Nephron progenitor cell (in vitro differentiated cells): Measurements from ENCODE around the gene LENEP.

Source experiments
- DNase-seq: peaks from one replicate; pipeline ENCODE4 v3.0.0; 2021
- H3K27ac Mint-ChIP-seq: 2 replicates; pipeline ENCODE4 v1.8.0; 2021; ENCODE audit warnings: mild to moderate bottlenecking, moderate library complexity, mixed read lengths
- H3K27me3 Mint-ChIP-seq: 2 replicates; pipeline ENCODE4 v1.8.0; 2021; ENCODE audit warnings: mild to moderate bottlenecking, low read depth, mixed read lengths; ENCODE audit not compliant: poor library complexity
- H3K36me3 Mint-ChIP-seq: 2 replicates; pipeline ENCODE4 v1.8.0; 2021; ENCODE audit warnings: low read depth, mixed read lengths
- H3K4me1 Mint-ChIP-seq: 2 replicates; pipeline ENCODE4 v1.8.0; 2021; ENCODE audit warnings: mixed read lengths
- H3K4me3 Mint-ChIP-seq: 2 replicates; pipeline ENCODE4 v1.8.0; 2021; ENCODE audit warnings: mild to moderate bottlenecking, moderate library complexity, mixed read lengths
- H3K9me3 Mint-ChIP-seq: 2 replicates; pipeline ENCODE4 v1.8.0; 2021; ENCODE audit warnings: mild to moderate bottlenecking, moderate library complexity, mixed read lengths
- CTCF ChIP-seq: fragments of 200-600 bp; sonication (generic); IDR thresholded peaks from 2 replicates; pipeline ENCODE4 v1.5.0; 2021; ENCODE audit warnings: antibody characterized with exemption

LENEP gene

GRCh38 chr1:154945962-154946850 lies 47.2 kb upstream of the LENEP start:
- peaks cover 26% of the 10 kb centered on the region for H3K4me1 Mint-ChIP-seq
- H3K27ac Mint-ChIP-seq = no peak overlapping the region
- H3K36me3 Mint-ChIP-seq = peaks cover 15% of the 10 kb centered on the region
- no peaks in the 10 kb centered on the region for H3K9me3 Mint-ChIP-seq
- TF ChIP-seq CTCF = no peak
- H3K4me3 Mint-ChIP-seq = no peak overlapping the region
- DNase-seq = no peak
- H3K27me3 Mint-ChIP-seq = no peaks in the 10 kb centered on the region

DNA sequence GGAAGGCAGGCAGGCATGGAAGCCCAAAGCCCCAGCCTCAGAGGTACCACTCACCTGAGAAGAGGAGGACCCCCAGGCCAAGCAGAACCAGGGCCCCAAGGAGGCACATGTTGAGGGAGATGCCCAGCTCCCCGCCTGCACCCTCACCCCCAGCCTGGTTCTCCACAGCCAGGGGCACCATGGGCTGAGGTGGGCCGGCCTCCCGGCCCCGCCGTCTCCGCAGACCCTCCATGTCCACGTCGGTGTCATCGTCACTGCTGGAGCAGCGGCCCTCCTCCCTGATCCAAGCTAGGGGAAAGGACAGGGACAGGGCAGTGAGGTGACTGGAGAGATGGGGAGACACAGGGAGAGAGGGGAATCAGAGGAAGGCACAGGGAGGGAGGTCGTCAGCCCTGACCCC lies 45.3 kb upstream of the LENEP start:
- H3K9me3 Mint-ChIP-seq = no peaks in the 10 kb centered on the region
- no peaks in the 10 kb centered on the region for H3K27me3 Mint-ChIP-seq
- no peak for DNase-seq
- peaks cover 15% of the 10 kb centered on the region for H3K36me3 Mint-ChIP-seq
- H3K4me3 Mint-ChIP-seq = no peak overlapping the region
- H3K4me1 Mint-ChIP-seq = peaks cover 32% of the 10 kb centered on the region
- H3K27ac Mint-ChIP-seq = no peak overlapping the region
- no peak for TF ChIP-seq CTCF

GRCh38 chr1:154951901-154952657 lies 41.3 kb upstream of the LENEP start:
- H3K4me1 Mint-ChIP-seq = peaks cover 54% of the 10 kb centered on the region
- no peaks in the 10 kb centered on the region for H3K9me3 Mint-ChIP-seq
- no peaks in the 10 kb centered on the region for H3K27me3 Mint-ChIP-seq
- peak overlapping the region; percentile 66 for H3K27ac Mint-ChIP-seq
- peak overlapping the region; percentile 50 for H3K4me3 Mint-ChIP-seq
- DNase-seq = peak; percentile 32
- no peak for TF ChIP-seq CTCF
- peaks cover 10% of the 10 kb centered on the region for H3K36me3 Mint-ChIP-seq

GRCh38 chr1:154952664-154953063 lies 40.7 kb upstream of the LENEP start:
- peak overlapping the region; percentile 66 for H3K27ac Mint-ChIP-seq

DNA sequence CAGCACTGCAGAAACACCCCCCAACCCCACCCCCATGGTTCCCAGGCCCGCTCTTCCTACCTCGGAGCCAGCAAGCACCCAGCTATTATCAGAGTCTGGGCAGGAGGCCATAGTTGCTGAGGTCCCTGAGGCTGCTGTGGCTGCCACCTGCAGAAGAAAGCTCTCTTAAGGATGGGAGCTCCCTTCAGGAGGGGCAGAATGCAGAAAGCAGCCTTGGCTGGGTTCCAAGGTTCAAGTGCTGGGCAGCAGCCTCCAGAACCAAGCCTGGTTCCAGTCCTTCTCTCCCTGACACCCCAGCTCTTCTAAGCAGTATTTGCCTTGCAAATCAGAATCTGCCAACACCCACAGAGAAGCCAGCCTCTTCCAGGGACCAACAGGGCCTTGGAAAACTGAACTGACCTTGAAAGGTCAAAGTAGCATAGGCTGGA lies 39.8 kb upstream of the LENEP start:
- no peak for TF ChIP-seq CTCF

More at GRCh38 chr1:154952664-154953063, 40.7 kb upstream of the LENEP start:
- H3K36me3 Mint-ChIP-seq = peaks cover 10% of the 10 kb centered on the region
- no peaks in the 10 kb centered on the region for H3K9me3 Mint-ChIP-seq
- peak overlapping the region; percentile 50 for H3K4me3 Mint-ChIP-seq
- peaks cover 59% of the 10 kb centered on the region for H3K4me1 Mint-ChIP-seq
- H3K27me3 Mint-ChIP-seq = no peaks in the 10 kb centered on the region
- TF ChIP-seq CTCF = no peak
- no peak for DNase-seq

More for the DNA sequence above, 39.8 kb upstream of the LENEP start:
- no peaks in the 10 kb centered on the region for H3K27me3 Mint-ChIP-seq
- no peak overlapping the region for H3K27ac Mint-ChIP-seq
- H3K4me3 Mint-ChIP-seq = peak overlapping the region; percentile 94
- DNase-seq = no peak
- peaks cover 61% of the 10 kb centered on the region for H3K4me1 Mint-ChIP-seq
- peaks cover 13% of the 10 kb centered on the region for H3K36me3 Mint-ChIP-seq
- H3K9me3 Mint-ChIP-seq = no peaks in the 10 kb centered on the region
